SJCRH30 (cell line): ENCODE data around the gene MUC3A. TPM values are rescaled to one million over a fixed set of nuclear protein-coding genes. Genes with fewer than 3 reads are reported as not detected.
"Not testable (repeated sequence)": the region's sequence is repeated elsewhere in the genome, so short reads cannot be mapped to it uniquely, and the experiment has no call there.

Experiments
- DNase-seq, 2 experiments: peaks; one replicate each; pipeline ENCODE4 v3.0.0-alpha.2; 2015 to 2020
- H3K27ac ChIP-seq: fragments of 250-450 bp; sonication (Bioruptor Pico); 2 replicates; pipeline ENCODE4 v1.5.1; 2020; ENCODE audit warnings: mild to moderate bottlenecking, moderate library complexity
- H3K27me3 ChIP-seq: fragments of 250-450 bp; sonication (Bioruptor Pico); 2 replicates; pipeline ENCODE4 v1.5.1; 2020; ENCODE audit warnings: mild to moderate bottlenecking, moderate library complexity
- H3K36me3 ChIP-seq: fragments of 250-450 bp; sonication (Bioruptor Pico); 2 replicates; pipeline ENCODE4 v1.5.1; 2020; ENCODE audit warnings: mild to moderate bottlenecking, moderate library complexity
- H3K4me1 ChIP-seq: fragments of 250-450 bp; sonication (Bioruptor Pico); 2 replicates; pipeline ENCODE4 v1.5.1; 2020; ENCODE audit warnings: mild to moderate bottlenecking, moderate library complexity
- H3K4me3 ChIP-seq: fragments of 250-450 bp; sonication (Bioruptor Pico); 2 replicates; pipeline ENCODE4 v1.5.1; 2020; ENCODE audit warnings: mild to moderate bottlenecking, moderate library complexity
- H3K9me3 ChIP-seq: fragments of 250-450 bp; sonication (Bioruptor Pico); replicated peaks from 2 replicates; pipeline ENCODE4 v1.5.1; 2020; ENCODE audit warnings: mild to moderate bottlenecking, moderate library complexity
- total RNA-seq: library from RNA; depleted of rRNA; stranded (reverse); fragments of >200 nt; shearing (Covaris generic); gene quantifications from 2 replicates; pipeline ENCODE4 v1.2.3, GENCODE V29; 2014; rRNA removed

MUC3A gene
- total RNA-seq = 0.02 TPM in 1 of 2 replicates, not detected in the other

- no peak within 1 kb of the TSS for H3K27ac ChIP-seq
- no peak within 1 kb of the TSS for H3K4me3 ChIP-seq
- no peaks in the 10 kb centered on the region for H3K9me3 ChIP-seq
- no peak for DNase-seq
- H3K27me3 ChIP-seq = peaks cover 36% of the 10 kb centered on the region
- no peaks in the 10 kb centered on the region for H3K36me3 ChIP-seq
- H3K4me1 ChIP-seq = no peaks in the 10 kb centered on the region
These were observed at the start of gene MUC3A for GRCh38 chr7:100949227-100949932. MUC3A (plus strand) TSS chr7:100949534; CDS start chr7:100949625, 91 bp downstream.

DNA sequence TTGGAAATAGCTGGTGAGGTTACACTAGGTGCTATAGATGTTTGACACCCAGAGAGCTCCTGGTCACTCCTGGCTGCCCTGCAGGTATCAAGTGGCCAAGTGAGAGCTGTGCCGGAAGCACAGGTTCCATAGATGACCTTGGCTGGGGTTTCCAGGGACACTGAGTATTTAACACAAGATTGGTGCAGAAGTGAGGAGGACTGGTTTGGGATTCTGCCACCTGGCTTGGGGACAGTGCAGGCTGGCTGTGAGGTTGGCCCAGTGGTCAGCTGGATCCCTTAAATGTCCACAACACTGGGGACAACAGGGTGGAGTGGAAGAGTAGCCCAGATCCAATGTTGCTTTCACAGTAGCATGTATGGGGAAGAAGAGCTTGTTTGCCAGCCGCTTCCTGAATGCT lies 48.4 kb upstream of the MUC3A start:
- no peak for DNase-seq
- Histone ChIP-seq H3K36me3 (no peaks in the 10 kb centered on the region), H3K4me3 (no peak overlapping the region), H3K27me3 (peaks cover 11% of the 10 kb centered on the region), H3K27ac (no peak overlapping the region), H3K4me1 (no peaks in the 10 kb centered on the region), H3K9me3 (no peaks in the 10 kb centered on the region)

DNA sequence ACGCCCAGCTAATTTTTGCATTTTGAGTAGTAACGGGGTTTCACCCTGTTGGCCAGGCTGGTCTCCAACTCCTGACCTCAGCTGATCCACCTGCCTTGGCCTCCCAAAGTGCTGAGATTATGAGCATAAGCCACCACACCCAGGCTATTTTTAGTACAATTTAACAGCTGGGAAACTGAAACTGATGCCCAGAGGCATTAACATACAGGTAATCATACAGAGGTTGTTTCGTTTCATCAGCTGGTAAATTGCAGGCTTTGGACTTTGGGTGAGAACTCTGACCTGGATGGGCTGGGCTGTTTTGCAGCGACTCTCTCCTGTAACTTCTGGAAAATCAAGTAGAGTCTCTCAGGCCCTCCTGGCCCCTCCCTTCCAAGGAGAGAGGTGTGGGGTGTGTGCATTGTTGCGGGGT lies 47.4 kb upstream of the MUC3A start:
- Histone ChIP-seq H3K36me3 (no peaks in the 10 kb centered on the region), H3K27ac (no peak overlapping the region), H3K9me3 (no peaks in the 10 kb centered on the region), H3K27me3 (peaks cover 5% of the 10 kb centered on the region; the same call in 1 of the 2 replicates), H3K4me3 (no peak overlapping the region), H3K4me1 (no peaks in the 10 kb centered on the region)
- no peak for DNase-seq

DNA sequence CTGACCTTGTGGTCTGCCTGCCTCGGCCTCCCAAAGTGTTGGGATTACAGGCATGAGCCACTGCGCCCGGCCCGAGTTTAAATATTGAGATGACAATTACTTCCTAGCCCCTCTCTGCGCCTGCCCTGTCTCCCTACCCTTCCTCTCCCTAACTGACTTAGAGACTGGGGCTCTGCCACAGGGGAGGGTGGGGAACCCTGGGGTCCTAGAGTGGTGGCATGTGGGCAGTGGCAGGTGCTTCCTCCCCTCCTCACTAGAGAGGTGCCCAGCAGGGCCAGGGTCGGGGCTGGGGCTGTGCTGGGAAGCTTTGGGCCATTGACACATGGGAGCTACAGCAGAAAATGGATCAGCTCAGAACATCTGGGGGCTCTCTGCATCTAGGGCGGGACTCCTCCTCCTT lies 46.7 kb upstream of the MUC3A start:
- Histone ChIP-seq H3K27me3 (peaks cover 5% of the 10 kb centered on the region; the same call in 1 of the 2 replicates), H3K9me3 (no peaks in the 10 kb centered on the region), H3K36me3 (no peaks in the 10 kb centered on the region), H3K4me3 (no peak overlapping the region), H3K27ac (no peak overlapping the region), H3K4me1 (no peaks in the 10 kb centered on the region)
- DNase-seq = no peak

DNA sequence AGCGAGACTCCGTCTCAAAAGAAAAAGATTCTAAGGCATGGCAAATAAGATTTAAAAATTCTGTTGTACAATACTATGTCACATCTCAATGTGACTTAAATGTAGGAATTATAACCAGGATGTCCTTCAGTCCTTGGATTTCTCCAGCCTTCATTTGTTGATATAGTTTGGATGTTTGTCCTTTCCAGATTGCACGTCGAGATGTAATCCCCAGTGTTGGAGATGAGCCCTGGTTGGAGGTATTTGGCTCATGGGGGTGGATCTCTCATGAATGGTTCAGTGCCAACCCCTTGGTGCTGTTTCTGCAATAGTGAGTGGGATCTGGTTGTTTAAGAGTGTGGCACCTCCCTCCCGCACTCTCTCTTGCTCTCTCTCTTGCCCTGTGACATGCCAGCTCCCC lies 40.8 kb upstream of the MUC3A start:
- DNase-seq = no peak
- Histone ChIP-seq H3K4me1 (no peaks in the 10 kb centered on the region), H3K36me3 (no peaks in the 10 kb centered on the region), H3K27ac (no peak overlapping the region), H3K27me3 (no peaks in the 10 kb centered on the region), H3K9me3 (no peaks in the 10 kb centered on the region), H3K4me3 (no peak overlapping the region)

- H3K4me1 ChIP-seq, DNase-seq, H3K36me3 ChIP-seq, H3K27ac ChIP-seq, H3K9me3 ChIP-seq, H3K27me3 ChIP-seq, H3K4me3 ChIP-seq: not testable (repeated sequence)
These were observed 38.9 kb upstream of the MUC3A start for GRCh38 chr7:100910443-100910842.

- H3K9me3 ChIP-seq = no peaks in the 10 kb centered on the region
- no peak for DNase-seq
- H3K27me3 ChIP-seq = no peaks in the 10 kb centered on the region
- H3K27ac ChIP-seq = no peak overlapping the region
- no peak overlapping the region for H3K4me3 ChIP-seq
- no peaks in the 10 kb centered on the region for H3K36me3 ChIP-seq
- H3K4me1 ChIP-seq = no peaks in the 10 kb centered on the region
These were observed 37.9 kb upstream of the MUC3A start for GRCh38 chr7:100911484-100911883.

GRCh38 chr7:100914208-100914878 lies 35.0 kb upstream of the MUC3A start:
- Histone ChIP-seq H3K27me3 (no peaks in the 10 kb centered on the region), H3K9me3 (no peaks in the 10 kb centered on the region), H3K4me3 (no peak overlapping the region), H3K27ac (no peak overlapping the region), H3K36me3 (no peaks in the 10 kb centered on the region), H3K4me1 (no peaks in the 10 kb centered on the region)
- no peak for DNase-seq

- no peaks in the 10 kb centered on the region for H3K9me3 ChIP-seq
- H3K4me3 ChIP-seq = no peak overlapping the region
- H3K27ac ChIP-seq = no peak overlapping the region
- H3K27me3 ChIP-seq = no peaks in the 10 kb centered on the region
- H3K36me3 ChIP-seq = no peaks in the 10 kb centered on the region
- DNase-seq = no peak
- H3K4me1 ChIP-seq = no peaks in the 10 kb centered on the region
These were observed 34.4 kb upstream of the MUC3A start for GRCh38 chr7:100914879-100915447.

GRCh38 chr7:100919335-100919734 lies 30.0 kb upstream of the MUC3A start:
- H3K9me3 ChIP-seq, H3K4me3 ChIP-seq, DNase-seq, H3K4me1 ChIP-seq, H3K27ac ChIP-seq, H3K36me3 ChIP-seq, H3K27me3 ChIP-seq: not testable (repeated sequence)

DNA sequence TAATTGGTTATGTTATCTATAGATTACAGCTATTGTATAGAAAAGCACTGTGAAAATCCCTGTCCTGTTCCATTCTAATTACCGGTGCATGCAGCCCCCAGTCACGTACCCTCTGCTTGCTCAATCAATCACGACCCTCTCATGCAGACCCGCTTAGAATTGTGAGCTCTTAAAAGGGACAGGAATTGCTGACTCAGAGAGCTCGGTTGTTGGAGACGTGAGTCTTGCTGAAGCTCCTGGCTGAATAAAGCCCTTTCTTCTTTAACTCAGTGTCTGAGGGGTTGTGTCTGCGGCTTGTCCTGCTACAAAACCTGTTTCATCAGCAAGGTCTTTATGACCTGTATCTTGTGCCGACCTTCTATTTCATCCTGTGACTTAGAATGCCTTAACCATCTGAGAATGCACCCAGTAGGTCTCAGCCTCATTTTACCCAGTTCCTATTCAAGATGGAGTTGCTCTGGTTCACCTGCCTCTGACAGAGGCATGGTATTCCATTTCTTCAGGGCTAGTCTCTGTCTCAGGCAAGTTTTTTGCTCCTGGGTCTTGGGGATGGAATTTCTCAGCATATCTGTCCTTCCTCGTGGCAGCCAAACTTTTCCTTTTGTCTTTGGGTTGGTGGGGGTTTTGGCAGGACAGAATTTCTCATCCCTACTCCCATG lies 29.4 kb upstream of the MUC3A start:
- not testable (repeated sequence) for H3K4me1 ChIP-seq, H3K27ac ChIP-seq, H3K4me3 ChIP-seq, DNase-seq, H3K27me3 ChIP-seq, H3K36me3 ChIP-seq, H3K9me3 ChIP-seq

DNA sequence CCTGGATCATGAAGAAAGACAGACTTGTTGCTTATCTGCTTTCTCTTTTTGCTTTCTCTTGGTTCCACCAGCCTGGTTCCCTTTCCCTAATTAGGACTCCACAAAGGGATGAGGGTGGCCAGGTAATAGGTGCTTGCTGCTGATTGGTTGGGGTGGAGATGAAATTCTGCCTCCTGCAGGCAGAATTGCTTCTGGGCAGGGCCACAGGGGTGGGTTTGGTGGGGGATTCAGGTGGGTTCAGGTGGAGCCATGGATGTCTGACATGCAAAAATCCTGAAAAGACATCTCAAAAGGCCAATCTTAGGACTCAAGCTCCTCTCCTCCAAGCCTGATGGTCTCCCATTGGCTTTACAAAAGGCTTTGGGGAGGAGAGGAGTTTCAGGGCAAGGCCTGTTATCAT lies 28.3 kb upstream of the MUC3A start:
- H3K9me3 ChIP-seq = no peaks in the 10 kb centered on the region
- H3K4me1 ChIP-seq = no peaks in the 10 kb centered on the region
- no peak overlapping the region for H3K4me3 ChIP-seq
- no peaks in the 10 kb centered on the region for H3K27me3 ChIP-seq
- H3K27ac ChIP-seq = no peak overlapping the region
- no peak for DNase-seq
- no peaks in the 10 kb centered on the region for H3K36me3 ChIP-seq

DNA sequence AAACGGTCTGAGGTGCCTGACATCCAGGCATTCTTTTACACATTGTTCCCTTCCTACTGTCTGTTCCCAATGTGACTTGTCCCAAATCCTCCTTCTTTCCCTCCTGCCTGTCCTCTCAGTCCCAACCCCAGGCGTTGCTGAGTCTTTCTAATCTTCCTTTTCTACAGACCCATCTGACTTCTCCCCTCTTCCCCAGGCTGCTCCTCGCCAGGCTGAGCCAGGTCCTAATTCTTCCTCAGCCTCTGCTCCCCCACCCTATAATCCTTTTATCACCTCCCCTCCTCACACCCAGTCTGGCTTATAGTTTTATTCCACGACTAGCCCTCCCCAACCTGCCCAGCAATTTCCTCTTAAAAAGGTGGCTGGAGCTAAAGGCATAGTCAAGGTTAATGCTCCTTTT lies 25.7 kb upstream of the MUC3A start:
- not testable (repeated sequence) for DNase-seq, H3K4me3 ChIP-seq, H3K9me3 ChIP-seq, H3K27ac ChIP-seq, H3K27me3 ChIP-seq, H3K4me1 ChIP-seq, H3K36me3 ChIP-seq

- Histone ChIP-seq H3K4me3 (no peak overlapping the region), H3K27me3 (peaks cover 10% of the 10 kb centered on the region; the same call in 1 of the 2 replicates), H3K9me3 (0 out of 2 replicates have a peak, but pooled peaks cover 4% of the 10 kb centered on the region), H3K36me3 (no peaks in the 10 kb centered on the region), H3K27ac (no peak overlapping the region), H3K4me1 (no peaks in the 10 kb centered on the region)
- no peak for DNase-seq
These were observed 19.5 kb upstream of the MUC3A start for GRCh38 chr7:100929808-100930174.

DNA sequence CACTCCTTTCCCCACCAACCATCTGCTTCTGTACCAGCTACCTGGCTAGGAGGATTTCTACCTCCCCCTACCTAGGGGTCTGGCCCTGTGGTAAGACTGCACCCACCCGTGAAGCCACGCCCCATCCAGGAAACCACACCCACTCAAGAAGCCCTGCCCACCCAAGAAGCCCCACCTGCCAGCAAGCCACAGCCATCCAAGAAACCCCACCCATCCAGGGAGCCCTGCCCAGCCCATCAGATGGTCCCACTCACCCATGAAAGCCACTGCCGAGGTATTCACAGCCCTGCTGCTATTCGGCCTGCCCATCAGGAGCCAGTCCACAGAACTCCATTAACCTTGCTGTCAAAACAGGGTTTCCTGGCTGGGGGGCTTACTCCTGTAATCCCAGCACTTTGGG lies 15.6 kb upstream of the MUC3A start:
- H3K27me3 ChIP-seq = peaks cover 14% of the 10 kb centered on the region; the same call in 1 of the 2 replicates
- peaks cover 10% of the 10 kb centered on the region; the same call in 1 of the 2 replicates for H3K9me3 ChIP-seq
- H3K36me3 ChIP-seq = no peaks in the 10 kb centered on the region
- no peak overlapping the region for H3K4me3 ChIP-seq
- no peak for DNase-seq
- H3K27ac ChIP-seq = no peak overlapping the region
- H3K4me1 ChIP-seq = no peaks in the 10 kb centered on the region
